Esophagus mucosa (tissue), 1 donor: ENCODE results near the gene VEPH1. TPM values are rescaled to one million over a fixed set of nuclear protein-coding genes. Genes with fewer than 3 reads are reported as not detected.
"Not testable (repeated sequence)": the region's sequence is repeated elsewhere in the genome, so short reads cannot be mapped to it uniquely, and the experiment has no call there.

Experiments used
- ATAC-seq: fragments of 200-7000 bp; cut with Tn5 transposase; one replicate; pipeline ENCODE4 v1.9.1; 2020
- total RNA-seq: library from RNA; stranded (reverse); gene quantifications from one replicate; pipeline ENCODE4 v1.2.4, GENCODE V29; 2023
- donor health status: DM: yes; HTN: yes; CAD: no.

VEPH1 gene
- total RNA-seq, 1 donor from 2014 or later, result 0.40 TPM

GRCh38 chr3:157336252-157337009, 166.8 kb downstream of the VEPH1 start:
- ATAC-seq, result no peak

DNA sequence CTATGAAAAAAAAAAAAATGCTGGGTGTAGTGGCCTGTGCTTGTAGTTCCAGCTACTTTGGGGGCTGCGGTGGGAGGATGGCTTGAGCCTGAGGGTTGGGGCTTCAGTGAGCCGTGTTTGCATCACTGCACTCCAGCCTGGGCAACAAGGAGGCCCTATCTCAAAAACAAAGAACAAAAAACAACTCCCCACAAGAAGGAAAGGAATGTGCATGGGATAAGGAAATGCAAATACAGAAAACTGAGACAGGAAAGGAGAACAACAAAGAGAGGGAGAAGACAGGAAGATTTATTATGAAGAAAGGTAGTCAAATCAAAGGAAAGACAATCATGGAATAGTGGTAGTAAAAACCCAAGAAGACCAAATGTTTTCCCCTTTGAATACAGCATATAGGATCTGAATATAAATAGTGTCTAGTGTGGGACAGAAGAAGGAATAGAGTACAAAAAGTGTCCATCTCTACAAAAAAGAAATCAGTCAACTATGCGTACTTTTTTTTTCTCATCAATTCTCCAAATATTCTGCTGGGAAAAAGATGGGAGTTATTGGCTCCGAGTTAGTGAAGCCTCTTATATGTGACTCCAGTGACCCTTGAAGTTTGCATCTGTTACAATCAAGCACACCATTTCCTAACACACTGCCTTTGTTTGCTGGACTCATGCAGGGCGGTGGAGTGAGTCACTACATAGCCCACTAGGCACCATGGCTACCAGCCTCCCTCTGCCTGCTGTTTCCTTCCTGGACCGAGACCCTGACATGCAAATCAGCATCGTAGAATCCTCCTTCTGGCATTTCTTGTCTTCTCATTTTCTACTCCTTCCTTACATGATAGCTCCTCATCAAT, 167.8 kb downstream of the VEPH1 start:
- no peak for ATAC-seq

DNA sequence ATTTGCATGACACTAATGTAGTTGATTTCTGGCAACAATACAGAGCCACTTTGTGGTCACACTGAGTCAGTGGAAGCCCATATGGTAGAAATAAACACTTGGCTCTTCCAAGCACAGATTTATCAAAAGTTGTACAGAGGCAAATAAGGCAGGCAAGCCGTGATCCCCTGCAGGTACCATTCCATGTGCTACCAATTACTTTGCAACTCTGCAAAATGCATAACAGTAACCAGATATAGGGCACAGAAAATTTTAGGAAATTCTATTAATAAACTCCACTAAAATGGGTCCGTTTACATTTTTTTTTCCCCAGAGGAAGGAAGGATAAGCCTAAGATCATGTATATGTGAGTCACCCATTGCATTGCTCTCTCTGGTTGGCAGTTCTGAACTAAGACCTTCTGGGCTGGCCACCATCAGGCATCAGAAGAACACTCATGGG, 169.6 kb downstream of the VEPH1 start:
- ATAC-seq, result no peak

DNA sequence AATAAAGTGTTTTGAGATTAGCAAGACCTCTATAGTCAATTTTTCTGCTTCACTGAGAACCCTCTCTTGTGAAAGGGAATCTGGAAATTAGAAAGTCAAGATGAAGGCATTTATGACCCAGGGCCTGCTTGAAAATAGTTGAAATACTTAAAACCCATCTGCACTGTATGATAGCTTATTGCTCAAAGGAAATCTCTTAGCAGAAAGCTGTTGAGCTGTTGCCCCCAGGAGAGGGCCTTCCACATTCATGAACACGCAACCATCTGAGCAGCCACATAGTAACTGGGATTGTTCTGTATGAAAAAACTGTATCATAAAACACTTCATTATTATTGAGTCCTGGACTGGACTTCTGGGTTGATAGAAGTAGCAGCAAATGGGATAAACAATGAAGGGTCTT, 173.0 kb downstream of the VEPH1 start:
- ATAC-seq, result no peak

GRCh38 chr3:157329551-157329950, 173.7 kb downstream of the VEPH1 start:
- no peak for ATAC-seq

- no peak for ATAC-seq
These were observed 175.4 kb downstream of the VEPH1 start for GRCh38 chr3:157327837-157328236.

GRCh38 chr3:157327018-157327417, 176.2 kb downstream of the VEPH1 start:
- no peak for ATAC-seq

DNA sequence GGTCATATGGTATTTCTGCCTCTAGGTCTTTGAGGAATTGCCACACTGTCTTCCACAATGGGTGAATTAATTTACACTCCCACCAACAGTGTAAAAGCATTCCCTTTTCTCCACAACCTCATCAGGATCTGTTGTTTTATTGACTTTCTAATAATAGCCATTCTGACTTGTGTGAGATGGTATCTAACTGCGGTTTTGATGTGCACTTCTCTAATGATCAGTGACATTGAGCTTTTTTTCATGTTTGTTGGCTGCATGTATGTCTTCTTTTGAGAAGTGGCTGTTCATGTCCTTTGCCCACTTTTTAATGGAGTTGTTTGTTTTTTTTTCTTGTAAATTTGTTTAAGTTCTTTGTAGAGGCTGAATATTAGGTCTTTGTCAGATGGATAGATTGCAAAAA, 178.3 kb downstream of the VEPH1 start:
- ATAC-seq, result not testable (repeated sequence)

DNA sequence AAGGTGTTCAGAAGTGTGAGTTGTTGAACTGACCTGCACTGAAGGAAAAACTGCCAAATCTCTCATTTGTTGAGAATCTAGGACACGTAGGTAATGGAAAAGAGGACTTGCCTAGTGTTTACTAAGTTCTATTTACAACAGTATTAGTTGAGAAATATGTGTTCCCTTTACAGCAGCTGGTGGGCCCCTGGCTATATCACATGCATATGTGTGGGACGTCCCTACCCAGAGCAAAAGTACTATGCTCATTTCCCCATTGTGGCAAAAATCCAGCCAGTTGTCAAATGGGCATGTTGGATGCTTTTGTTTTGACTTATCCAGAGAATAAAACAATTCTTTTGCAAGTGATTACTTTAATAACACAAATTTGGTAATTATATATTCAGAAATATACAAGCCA, 179.9 kb downstream of the VEPH1 start:
- ATAC-seq, result no peak

- ATAC-seq, result no peak
These were observed 183.5 kb downstream of the VEPH1 start for GRCh38 chr3:157319672-157320071.

DNA sequence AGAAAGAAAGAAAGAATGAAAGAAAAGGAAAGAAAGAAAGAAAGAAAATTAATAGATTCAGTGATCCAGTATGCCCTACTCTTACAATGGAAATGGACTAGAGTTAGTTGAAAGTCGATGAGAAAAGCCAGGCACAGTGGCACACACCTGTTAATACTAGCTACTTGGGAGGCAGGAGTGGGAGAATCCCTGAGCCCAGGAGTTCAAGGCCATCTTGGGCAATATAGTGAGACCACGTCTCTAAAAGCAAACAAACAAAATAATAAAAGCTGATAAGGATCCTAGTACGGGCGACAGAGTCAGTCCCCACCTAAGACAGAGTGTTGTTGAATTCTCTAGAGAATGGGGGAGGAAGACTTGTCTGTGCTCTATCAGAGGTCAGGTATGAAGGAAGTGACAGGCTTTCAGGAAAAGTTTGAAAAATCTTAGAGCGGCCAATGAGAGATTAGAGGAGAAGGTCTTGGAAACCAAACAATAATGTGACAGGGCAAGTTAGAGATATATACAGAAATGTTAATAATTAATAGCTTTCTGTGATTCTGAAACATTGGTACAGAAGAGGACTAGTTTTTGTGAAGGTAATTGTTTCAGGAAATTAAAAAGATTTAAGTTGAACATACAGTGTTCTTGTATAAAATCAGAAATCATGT, 184.5 kb downstream of the VEPH1 start:
- ATAC-seq, result no peak

- no peak for ATAC-seq
These were observed 185.3 kb downstream of the VEPH1 start for GRCh38 chr3:157317895-157318294.

GRCh38 chr3:157313186-157313585, 190.0 kb downstream of the VEPH1 start:
- no peak for ATAC-seq

GRCh38 chr3:157312376-157312745, 190.9 kb downstream of the VEPH1 start:
- ATAC-seq, result no peak

- no peak for ATAC-seq
These were observed 191.4 kb downstream of the VEPH1 start for GRCh38 chr3:157311633-157312375.

GRCh38 chr3:157310329-157311052, 192.7 kb downstream of the VEPH1 start:
- no peak for ATAC-seq

DNA sequence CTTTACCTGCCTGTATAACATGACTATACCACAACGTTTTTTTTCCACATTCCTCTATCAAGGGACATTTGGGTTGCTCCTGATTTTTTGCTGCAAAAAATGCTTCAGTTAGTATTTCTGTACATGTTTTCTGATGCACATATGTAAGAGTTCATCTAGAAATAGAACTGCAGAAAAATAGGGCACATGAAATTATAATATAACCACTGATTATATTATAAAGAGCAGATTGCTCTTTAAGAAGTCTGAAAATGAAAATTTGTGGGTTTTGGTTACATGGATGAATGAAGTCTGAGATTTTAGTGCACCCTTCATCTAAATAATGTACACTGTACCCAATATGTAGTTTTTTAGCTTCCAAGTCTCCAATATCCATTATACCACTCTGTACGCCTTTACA, 196.7 kb downstream of the VEPH1 start:
- ATAC-seq, result no peak

- ATAC-seq, result no peak
These were observed 197.8 kb downstream of the VEPH1 start for GRCh38 chr3:157305392-157305791.

GRCh38 chr3:157301755-157302154, 201.5 kb downstream of the VEPH1 start:
- no peak for ATAC-seq

DNA sequence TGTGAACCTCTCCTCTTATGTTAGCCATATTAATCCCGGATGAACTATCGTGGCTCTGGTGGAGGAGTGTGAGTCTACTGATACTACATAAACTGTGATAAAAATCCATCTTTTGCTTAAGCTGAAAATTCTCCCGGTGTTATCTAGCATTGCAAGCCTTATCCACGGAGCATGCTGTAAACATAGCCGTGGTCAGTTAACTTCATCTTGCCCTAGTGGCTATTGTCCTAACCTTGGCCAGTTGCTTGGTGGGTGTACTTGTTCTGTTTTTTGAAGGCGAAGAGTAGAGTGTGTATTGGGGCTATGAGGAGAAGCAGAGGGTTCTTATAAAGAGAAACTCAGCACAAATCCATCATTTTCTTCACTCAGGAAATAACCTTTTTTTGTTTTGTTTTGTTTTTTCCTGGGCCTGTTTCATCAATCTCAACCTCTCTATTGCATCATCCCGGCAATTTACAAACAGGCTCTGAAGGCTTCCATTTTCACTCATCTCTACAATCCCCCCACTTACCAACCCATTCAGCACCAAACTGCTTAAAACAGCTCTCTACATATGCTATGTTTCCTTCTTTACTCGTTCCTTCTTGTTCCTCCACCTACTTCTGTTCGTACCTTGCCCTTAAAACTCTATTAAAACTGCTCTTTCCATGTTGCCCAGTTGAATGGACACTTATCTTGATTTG, 202.1 kb downstream of the VEPH1 start:
- ATAC-seq, result no peak

GRCh38 chr3:157300094-157300493, 203.1 kb downstream of the VEPH1 start:
- ATAC-seq, result no peak
